Activated gamma-delta T cell (primary cell): Measurements from ENCODE around the gene RCVRN.

Experiments
- DNase-seq: peaks from one replicate; lab custom pipeline; 2025; lab: John Stamatoyannopoulos, UW

The RCVRN gene

GRCh38 chr17:9850151-9850550 lies 54.9 kb downstream of the RCVRN start:
- no peak for DNase-seq
